Psoas muscle (tissue), 8 donors: Measurements from ENCODE around the gene KLHL9. TPM values are rescaled to one million over a fixed set of nuclear protein-coding genes. Genes with fewer than 3 reads are reported as not detected.

ENCODE experiments used
- ATAC-seq, 4 donors: fragments of 200-7000 bp; cut with Tn5 transposase; one replicate each; pipeline ENCODE4 v1.9.1; 2020; ENCODE audit warnings: moderate library complexity in 3 of 4, mild to moderate bottlenecking in 2 of 4
- DNase-seq, 2 donors: peaks; one replicate each; pipeline ENCODE4 v3.0.0-alpha.2; 2020
- H3K27ac ChIP-seq: fragments of 200-600 bp; one replicate; pipeline ENCODE4 v1.8.0; 2022
- H3K27me3 ChIP-seq, 3 donors: fragments of 200-600 bp in 1 of 3; one replicate each; pipeline versions ENCODE4 v1.6.1 to v1.8.0; 2013 to 2022; ENCODE audit warnings: low read length in 2 of 3, mild to moderate bottlenecking in 2 of 3, moderate library complexity in 1 of 3; ENCODE audit not compliant: insufficient read depth in 3 of 3
- H3K36me3 ChIP-seq, 2 donors: fragments of 200-600 bp in 1 of 2; one replicate each; pipeline versions ENCODE4 v1.6.1 to v1.8.0; 2013 to 2022; ENCODE audit warnings: low read depth in 1 of 2, mild to moderate bottlenecking in 1 of 2, moderate library complexity in 1 of 2; ENCODE audit not compliant: insufficient read depth in 1 of 2
- H3K4me1 ChIP-seq: fragments of 200-600 bp; one replicate; pipeline ENCODE4 v1.8.0; 2022
- H3K4me3 ChIP-seq: fragments of 200-600 bp; one replicate; pipeline ENCODE4 v1.8.0; 2022; ENCODE audit warnings: mild to moderate bottlenecking
- H3K9me3 ChIP-seq: fragments of 200-600 bp; one replicate; pipeline ENCODE4 v1.8.0; 2022
- CTCF ChIP-seq: fragments of 200-600 bp; IDR thresholded peaks from one replicate; pipeline ENCODE4 v1.8.0; 2022; ENCODE audit warnings: antibody characterized with exemption
- WGBS, 3 donors: extraction: QIAGEN DNeasy Blood & Tissue Kit; methylation state at CpG; one replicate each; pipeline versions ENCODE4 v1.1.6 to v1.1.7; 2013; 5-methylcytosine and 5-hydroxymethylcytosine counted together
- intact Hi-C, 2 donors: fragments of 100-400 bp; cut with DNase I; formaldehyde crosslinking; loops; one replicate each; pipeline versions ENCODE4 v1.11.0 to v1.14.2; 2022
- polyA plus RNA-seq, 3 donors: library from polyadenylated mRNA; stranded (reverse); fragments of 200-250 nt; gene quantifications; one replicate each; pipeline ENCODE4 v1.2.3, GENCODE V29; 2013
- total RNA-seq, 4 donors: library from RNA; stranded (reverse); fragmentation: NEBNext Ultra II Directional in 2 of 4; extraction: Animal tissue kit (Norgen Biotek cat#: 25700) in 2 of 4; gene quantifications; one replicate each; pipeline versions ENCODE4 v1.2.1 to v1.2.4, GENCODE V29; 2021 to 2023
- donor health status: healthy with polysubstance abuse.
- donor health status: DM: no; HTN: no; CAD: no; lungs with moderate emphysema.
- donor health status: Bipolar disorder and iron deficiency.
- donor health status: healthy.
- donor health status: DM: yes; HTN: yes; CAD: no.
- donor health status: DM: no; HTN: no; CAD: no.
- donor health status: DM: no; HTN: no; CAD: no.
- donor health status: DM: yes; HTN: yes; CAD: no.

KLHL9 gene
- total and polyA plus RNA-seq, 7 donors: 3.6 to 10.2 (median 7.8) TPM

- no peak for ATAC-seq
These were observed 53.9 kb downstream of the KLHL9 start for GRCh38 chr9:21281275-21281674.

More at GRCh38 chr9:21281275-21281674, 53.9 kb downstream of the KLHL9 start:
- no peak for TF ChIP-seq CTCF
- Histone ChIP-seq H3K4me3 (no peak overlapping the region), H3K9me3 (no peaks in the 10 kb centered on the region), H3K4me1 (no peaks in the 10 kb centered on the region), H3K36me3 (no peaks in the 10 kb centered on the region), H3K27me3 (no peaks in the 10 kb centered on the region), H3K27ac (no peak overlapping the region)
- DNase-seq: no peak
- WGBS, 3 donors: 59 to 83% (median 74%) methylated on average over 2 of the region's 2 CpGs
- intact Hi-C loops: no loop called here

Other genes with a start within 250 kb of the KLHL9 start
- not detected for gene IFNW1, start 193.6 kb downstream of the KLHL9 start, total RNA-seq
- not detected for gene IFNW1, start 193.6 kb downstream of the KLHL9 start, polyA plus RNA-seq
- not detected for gene IFNA21, start 168.7 kb downstream of the KLHL9 start, total RNA-seq
- not detected for gene IFNA21, start 168.7 kb downstream of the KLHL9 start, polyA plus RNA-seq
- not detected for gene IFNA4, start 147.8 kb downstream of the KLHL9 start, total RNA-seq
- gene IFNA4, start 147.8 kb downstream of the KLHL9 start, polyA plus RNA-seq: not detected
- not detected for gene IFNA7, start 133.2 kb downstream of the KLHL9 start, total RNA-seq
- gene IFNA7, start 133.2 kb downstream of the KLHL9 start, polyA plus RNA-seq: not detected
- not detected for gene IFNA10, start 128.3 kb downstream of the KLHL9 start, total RNA-seq
- under 1 TPM in 1 of 3 donors, not detected in 2; 0.14 TPM for gene IFNA10, start 128.3 kb downstream of the KLHL9 start, polyA plus RNA-seq
- gene IFNA16, start 118.1 kb downstream of the KLHL9 start, total RNA-seq: not detected
- gene IFNA16, start 118.1 kb downstream of the KLHL9 start, polyA plus RNA-seq: not detected
- not detected for gene IFNA17, start 107.2 kb downstream of the KLHL9 start, total RNA-seq
- gene IFNA17, start 107.2 kb downstream of the KLHL9 start, polyA plus RNA-seq: not detected
- gene IFNA14, start 95.4 kb downstream of the KLHL9 start, total RNA-seq: not detected
- not detected for gene IFNA14, start 95.4 kb downstream of the KLHL9 start, polyA plus RNA-seq
- gene IFNA5, start 30.1 kb downstream of the KLHL9 start, total RNA-seq: not detected
- under 1 TPM in 1 of 3 donors, not detected in 2; 0.05 TPM for gene IFNA5, start 30.1 kb downstream of the KLHL9 start, polyA plus RNA-seq
- not detected for gene IFNA6, start 15.5 kb upstream of the KLHL9 start, total RNA-seq
- not detected for gene IFNA6, start 15.5 kb upstream of the KLHL9 start, polyA plus RNA-seq
- gene IFNA13, start 32.7 kb upstream of the KLHL9 start, total RNA-seq: not detected
- gene IFNA13, start 32.7 kb upstream of the KLHL9 start, polyA plus RNA-seq: not detected
- not detected for gene IFNA2, start 50.0 kb upstream of the KLHL9 start, total RNA-seq
- not detected for gene IFNA2, start 50.0 kb upstream of the KLHL9 start, polyA plus RNA-seq
- not detected for gene IFNA8, start 73.7 kb upstream of the KLHL9 start, total RNA-seq
- not detected for gene IFNA8, start 73.7 kb upstream of the KLHL9 start, polyA plus RNA-seq
- gene IFNA1, start 105.0 kb upstream of the KLHL9 start, total RNA-seq: not detected
- gene IFNA1, start 105.0 kb upstream of the KLHL9 start, polyA plus RNA-seq: not detected
- gene IFNE, start 146.9 kb upstream of the KLHL9 start, total RNA-seq: not detected
- gene IFNE, start 146.9 kb upstream of the KLHL9 start, polyA plus RNA-seq: not detected